NCI-H2196 (cell line): ENCODE results near the gene SH3PXD2A.
A peak's percentile ranks its signal among the peaks of the same experiment; 100 is the strongest.

Source experiments
- DNase-seq: peaks from one replicate; lab custom pipeline; 2025; ENCODE audit not compliant: unreplicated experiment; lab: John Stamatoyannopoulos, UW

The SH3PXD2A gene

DNA sequence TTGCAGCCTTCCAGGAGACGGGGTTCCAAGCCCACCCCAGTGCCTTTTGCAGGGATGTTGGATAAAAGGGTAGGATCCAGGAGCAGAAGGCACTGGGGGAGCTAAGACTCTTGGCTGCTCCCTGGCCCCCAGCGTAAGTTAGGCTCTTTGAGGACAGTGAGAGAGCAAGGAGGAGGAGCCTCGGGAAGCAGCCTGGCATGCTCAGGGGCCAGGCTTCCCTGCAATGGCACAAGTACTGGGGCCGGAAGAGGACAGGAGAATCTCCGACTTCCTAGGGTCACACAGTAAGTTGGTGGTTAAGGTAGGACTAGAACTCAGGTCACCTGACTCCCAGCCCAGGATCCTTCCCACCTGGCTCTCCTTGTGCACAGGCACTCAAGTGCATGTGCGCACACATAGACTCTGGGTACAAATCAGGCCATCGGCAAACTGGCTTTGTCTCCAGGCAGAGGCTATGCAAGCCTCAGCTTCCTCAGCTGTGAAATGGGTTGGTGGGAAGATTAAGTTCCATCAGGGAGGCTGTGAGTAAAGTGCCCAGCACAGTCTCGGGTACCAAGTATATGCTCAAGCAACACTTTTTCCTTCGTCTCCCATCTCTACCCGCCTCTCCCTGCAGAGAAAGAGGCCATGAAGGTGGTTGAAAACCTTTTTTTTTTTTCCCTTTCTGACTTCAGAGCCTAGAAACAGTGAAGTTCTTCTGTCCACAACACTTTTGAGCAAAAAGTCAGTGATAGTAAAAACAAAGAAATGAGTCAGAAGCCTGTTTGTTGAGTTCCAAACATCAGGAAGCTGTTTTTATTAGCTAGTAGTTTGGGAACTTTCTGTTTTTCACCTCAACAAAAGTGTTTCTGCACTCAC is 282.8 kb downstream of the SH3PXD2A start:
- DNase-seq = no peak

DNA sequence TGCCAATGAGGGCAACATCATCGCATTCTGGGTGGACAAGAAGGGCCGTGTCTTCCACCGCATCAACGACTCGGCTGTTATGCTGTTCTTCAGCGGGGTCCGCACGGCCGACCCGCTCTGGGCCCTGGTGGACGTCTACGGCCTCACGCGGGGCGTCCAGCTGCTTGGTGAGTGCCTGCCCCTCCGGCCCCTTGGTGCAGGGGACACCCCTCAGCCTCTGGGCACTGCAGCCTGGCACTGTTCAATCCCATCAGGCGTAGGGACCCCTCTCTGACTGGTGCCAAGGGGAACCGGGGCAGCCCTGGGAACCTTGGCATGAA is 283.8 kb downstream of the SH3PXD2A start:
- DNase-seq = no peak

DNA sequence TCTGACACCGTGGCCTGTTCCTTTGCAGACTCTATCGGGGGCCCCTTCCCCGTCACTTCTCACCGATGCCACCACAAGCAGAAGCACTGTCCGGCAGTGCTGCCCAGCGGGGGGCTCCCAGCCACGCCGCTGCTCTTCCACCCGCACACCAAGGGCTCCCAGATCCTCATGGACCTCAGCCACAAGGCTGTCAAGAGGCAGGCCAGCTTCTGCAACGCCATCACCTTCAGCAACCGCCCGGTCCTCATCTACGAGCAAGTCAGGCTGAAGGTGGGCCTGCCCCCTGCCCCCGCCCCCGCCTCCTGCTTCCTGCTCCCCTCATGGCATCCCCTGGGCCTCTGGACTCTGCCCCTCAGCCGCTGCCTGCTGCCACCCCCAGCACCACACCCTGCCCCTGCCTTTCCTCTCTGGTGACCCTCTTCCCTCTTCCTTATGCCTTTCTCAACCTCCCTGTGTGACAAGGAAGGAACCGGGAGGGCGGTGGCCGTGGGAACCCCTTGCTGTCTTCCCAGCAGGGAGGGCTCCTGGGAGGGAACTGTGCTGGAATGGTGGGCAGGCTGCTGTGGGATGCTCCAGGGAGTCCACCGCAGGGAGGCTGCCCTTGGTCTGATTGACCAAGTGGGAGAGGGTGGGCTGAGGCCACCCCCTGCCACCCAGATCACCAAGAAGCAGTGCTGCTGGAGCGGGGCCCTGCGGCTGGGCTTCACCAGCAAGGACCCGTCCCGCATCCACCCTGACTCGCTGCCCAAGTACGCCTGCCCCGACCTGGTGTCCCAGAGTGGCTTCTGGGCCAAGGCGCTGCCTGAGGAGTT is 284.3 kb downstream of the SH3PXD2A start:
- DNase-seq = no peak

DNA sequence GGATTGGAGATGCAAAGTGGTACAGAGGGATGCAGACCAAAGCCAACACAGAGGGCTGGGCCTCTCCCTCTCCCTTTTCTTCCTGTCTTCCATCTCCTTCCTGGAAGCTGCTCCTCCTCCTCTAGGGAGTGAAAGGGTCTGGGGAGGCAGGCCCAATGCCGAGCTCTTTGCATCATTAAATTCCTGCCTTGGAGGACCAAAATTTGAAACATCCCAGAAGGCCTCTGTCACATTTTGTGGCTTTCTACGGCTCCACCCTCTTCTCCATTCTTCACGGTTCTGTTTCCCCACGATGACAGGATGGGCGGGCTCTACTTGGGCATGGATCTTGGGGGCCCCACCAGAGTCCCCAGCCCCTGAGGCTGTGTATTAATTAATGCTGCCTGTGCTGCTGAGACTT is 285.5 kb downstream of the SH3PXD2A start:
- DNase-seq = no peak

DNA sequence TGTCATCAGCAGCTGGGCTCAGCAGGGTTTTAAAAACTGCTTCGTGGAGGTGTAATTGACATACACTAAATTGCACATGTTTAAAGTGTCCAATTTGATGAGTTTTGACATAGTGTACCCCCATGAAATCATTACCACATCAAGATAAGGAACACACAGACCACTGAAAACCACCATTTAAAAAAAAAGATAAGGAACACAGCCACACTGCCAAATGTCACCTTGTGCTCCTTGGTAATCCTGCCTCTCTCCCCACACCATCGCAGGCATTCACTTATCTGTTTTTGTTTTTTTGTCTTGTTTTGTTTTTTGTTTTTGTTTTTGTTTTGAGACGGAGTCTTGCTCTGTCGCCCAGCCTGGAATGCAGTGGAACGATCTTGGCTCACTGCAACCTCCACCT is 286.9 kb downstream of the SH3PXD2A start:
- DNase-seq = no peak

DNA sequence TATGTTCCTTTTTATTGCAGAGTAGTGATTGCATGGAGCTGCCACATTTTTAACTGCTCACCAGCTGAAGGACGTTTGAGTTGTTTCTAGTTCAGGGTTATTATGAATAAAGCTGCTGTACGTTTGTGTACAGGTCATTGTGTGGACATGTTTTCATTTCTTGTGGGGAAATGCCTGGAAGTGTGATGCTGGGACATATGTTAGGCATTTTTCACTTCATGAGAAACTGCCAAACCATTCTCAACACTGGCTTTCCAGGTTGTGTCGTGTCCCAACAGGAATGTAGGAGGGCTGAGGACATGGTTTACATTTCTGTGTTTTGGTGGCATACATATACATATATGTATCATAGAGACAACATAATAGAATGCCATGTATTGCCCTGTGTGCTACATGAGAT is 288.8 kb downstream of the SH3PXD2A start:
- no peak for DNase-seq

DNA sequence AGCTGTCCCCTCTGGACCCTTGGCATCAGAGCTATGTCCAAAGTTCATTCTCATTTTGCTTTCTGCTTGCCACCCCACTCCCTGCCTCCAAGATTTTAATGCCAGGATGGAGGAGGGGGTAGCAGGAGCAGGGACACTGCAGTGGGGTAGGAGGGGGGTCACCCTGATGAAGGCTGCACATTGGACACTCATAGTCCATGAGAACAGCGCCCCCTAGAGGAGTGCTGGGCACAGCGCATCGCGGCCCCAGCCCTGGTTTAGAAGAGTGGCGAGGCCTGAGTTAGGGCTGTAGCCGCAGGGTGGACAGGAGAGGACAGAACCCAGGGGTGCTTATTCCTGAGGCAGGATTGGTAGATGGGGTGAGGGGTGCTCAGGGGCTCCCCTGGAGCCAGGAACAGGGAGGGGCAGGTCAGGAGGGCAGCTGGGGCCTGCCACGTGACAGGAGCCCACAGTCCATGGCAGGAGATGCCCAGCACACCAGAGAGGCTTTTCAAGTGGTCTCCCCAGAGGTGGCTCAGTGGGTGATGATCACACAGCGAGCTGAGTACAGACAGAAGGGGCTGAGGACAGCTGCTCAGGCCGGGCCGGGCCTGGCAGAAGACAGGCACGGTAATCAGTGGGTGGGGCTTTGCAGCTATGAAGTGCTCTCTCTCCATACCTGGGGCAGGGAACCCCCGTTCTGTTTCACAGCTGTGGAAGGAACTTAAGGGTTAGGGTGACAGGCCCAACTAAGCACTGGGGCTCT is 290.4 kb downstream of the SH3PXD2A start:
- peak; percentile 18 for DNase-seq

DNA sequence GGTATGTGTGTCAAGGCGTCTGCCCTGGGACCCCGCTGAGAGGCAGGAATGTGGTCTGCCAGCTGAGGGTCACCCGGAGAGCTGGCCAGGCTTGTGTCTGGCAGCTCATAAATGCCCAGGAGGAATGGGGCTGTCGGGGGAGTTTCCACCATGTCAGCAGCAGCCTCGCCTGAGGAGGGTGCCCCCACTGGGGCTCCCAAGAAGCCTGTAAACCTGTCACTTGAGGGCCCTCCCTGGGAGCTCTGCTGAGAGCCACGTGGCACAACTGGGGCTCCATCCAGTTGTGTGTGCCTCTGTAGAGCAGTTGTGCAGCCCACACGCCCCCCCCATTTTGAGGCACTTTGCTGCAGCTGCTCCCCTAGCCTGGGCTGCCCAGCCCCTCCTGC is 291.3 kb downstream of the SH3PXD2A start:
- DNase-seq = no peak

DNA sequence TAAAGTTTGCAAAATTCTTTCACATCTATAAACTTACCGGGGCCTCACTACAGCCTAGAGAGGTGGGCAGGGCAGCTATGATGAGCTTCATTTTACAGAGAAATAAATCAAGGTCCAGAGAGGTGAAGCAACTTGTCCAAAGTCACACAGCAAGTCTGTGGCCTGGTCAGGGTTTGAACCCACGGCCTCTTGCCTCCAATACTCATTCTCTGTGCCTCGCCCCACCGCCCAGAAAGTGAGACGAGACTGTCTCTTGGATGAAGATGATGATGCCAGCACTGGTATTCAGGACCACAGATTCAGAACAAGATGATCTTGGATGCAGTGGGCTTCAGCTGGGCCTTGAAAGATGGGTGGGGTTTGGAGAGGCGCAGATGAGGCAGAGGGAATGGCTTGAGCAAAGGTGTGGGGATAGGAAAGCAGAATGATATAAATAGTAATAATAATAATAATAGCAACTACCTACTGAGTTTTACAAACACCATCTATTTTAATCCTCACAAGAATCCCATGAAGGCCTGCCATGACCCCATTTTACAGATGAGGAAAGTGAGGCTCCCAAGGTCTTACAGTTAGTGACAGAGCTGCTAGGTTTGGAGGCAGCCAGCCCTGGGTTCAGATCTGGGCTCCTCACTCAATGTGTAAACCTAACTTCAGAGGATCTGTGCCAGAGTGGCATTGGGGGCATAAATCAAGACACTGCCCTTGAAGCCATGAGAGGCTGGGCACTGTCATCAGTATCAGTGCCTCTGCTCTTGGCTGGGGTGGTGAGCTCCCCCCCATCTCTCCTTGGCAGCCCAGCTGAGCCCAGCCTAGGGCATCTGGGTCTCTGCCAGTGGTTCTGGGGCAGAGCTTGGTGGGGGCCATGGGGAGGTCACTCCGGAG is 291.9 kb downstream of the SH3PXD2A start:
- DNase-seq = no peak

DNA sequence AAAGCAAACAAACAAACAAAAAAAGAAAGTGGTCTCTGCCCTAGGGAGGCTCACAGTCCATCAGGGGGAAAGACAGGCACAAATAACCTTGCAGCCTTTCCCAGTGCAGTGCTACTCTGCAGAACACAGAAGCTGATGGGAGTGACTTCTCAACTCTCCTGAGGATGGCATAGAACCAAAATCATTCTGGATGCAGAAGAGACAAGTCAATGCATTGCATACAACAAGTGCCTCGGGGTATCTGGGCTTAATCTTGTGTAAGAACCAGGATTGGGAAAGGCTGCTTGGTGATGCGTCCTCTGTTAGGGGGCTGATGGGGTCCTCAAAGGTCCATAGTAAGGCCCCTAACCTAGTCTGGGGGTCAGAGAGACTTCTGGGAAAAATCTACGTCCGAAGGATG is 293.0 kb downstream of the SH3PXD2A start:
- no peak for DNase-seq

DNA sequence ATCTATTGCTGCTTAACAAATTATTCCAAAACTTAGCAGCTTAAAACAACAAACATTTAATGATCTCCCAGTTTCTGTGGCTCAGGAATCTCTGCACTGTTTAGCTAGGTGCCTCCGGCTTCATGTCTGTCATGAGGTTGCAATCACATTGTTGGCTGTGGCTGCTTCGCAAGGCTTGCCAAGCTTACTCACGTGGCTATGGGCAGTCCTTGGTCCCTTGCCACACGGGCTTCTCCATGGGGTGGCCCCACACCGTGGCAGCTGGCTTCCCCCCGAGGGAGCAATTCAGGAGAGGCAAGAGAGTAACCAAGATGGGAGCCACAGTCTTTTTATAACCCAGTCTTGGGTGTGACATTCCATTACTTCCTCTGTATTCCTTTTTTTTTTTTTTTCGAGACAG is 294.5 kb downstream of the SH3PXD2A start:
- DNase-seq = no peak

DNA sequence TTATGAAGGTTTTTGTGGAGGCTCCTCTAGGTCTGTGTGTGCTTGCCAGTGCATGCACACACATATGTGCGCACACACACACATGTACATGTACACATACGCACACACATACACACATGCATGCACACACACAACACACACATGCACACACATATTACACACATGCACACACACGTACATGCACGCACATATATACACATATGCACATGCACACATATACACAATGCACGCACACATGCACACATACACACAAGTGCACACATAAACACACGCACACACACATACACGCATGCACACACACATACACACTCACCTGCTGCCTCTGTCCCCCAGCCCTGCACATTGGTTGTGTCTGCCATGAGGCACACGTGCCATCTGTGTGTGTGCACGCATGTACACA is 295.6 kb downstream of the SH3PXD2A start:
- DNase-seq = no peak

DNA sequence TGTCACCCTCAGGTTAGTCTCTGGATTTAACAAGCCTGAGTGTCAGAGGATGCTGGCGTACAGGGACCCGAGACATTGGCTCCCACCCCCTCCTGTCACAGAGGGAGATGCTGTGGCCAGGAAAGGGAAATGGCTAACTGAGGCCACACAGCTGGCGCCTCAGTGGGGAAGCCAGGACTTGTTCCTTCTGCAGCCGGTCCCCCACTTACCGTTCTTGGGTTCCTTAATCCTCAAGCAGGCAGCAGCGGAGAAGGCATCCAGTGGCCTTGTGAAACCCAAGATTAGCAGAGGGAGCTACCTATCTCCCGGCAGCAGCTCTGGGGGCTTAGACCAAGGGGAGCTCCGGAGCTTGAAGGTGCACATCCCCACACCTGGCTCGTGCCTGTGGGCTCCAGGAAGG is 296.5 kb downstream of the SH3PXD2A start:
- no peak for DNase-seq

DNA sequence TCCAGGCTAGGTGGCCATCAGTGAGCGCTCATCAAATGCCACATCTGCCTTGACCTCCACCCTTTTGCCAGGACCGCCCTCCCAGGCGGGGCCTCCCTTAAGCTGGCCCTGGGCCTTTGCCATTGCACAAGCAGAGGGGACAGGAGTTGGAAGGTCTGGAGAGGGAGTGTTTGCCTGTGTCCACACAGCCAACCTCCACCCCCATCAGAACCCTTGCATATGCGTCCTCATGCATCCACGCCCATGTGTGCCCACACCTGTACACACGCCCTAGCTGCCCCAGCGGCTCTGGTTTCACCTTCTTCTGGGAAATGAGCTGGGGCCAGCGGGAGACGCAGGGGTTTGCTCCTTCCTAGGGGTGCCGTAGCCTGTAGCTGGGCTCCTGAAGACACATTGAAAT is 297.9 kb downstream of the SH3PXD2A start:
- DNase-seq = no peak

DNA sequence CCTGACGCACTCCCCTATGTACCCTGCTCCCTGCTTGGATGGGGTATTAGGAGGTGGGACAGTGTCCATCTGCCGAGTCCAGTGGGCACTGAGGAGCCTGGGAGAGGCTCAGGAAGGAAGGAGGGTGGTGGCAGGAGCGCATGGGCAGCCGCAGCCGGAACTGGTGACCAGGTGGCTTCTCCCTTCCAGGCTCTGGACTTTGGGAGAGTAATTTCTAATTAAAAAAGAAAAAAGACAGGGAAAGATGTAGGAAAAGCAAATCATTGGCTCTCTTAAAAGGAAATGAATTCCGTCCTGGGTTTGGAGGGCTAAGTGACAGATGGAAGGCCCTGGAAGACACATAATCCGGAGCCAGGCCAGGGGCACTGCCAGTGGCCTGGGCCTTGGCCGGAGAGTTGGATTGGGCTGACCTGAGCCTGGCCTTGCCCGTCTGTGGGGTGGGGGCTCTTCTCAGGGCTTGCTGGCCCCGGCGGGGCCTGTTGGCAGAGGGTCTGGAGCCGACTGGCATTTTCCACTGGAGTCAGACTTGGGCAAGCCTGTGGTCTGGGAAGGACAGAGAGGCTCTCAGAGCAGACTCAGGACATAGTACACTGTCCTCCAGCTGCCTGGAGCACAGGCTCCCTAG is 298.9 kb downstream of the SH3PXD2A start:
- no peak for DNase-seq

DNA sequence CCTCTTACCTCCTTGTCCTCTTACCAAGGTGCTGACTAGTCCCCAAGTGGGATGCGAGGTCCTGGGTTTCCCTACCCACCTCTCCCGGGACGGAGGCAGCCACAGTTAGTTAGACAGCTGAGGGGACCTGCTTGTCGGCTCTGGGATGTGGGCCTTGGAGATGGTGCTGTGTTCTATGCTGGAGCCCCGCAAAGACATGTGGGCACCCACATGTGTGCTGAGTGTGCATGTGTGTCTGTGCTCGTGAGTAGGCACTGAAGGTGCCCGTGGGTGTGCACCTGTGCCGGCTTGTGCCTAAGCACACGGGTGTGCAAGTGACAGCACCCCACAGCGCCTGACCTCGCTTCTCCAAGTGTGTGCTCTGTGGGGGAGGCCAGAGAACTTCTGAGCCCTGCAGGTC is 299.7 kb downstream of the SH3PXD2A start:
- no peak for DNase-seq

DNA sequence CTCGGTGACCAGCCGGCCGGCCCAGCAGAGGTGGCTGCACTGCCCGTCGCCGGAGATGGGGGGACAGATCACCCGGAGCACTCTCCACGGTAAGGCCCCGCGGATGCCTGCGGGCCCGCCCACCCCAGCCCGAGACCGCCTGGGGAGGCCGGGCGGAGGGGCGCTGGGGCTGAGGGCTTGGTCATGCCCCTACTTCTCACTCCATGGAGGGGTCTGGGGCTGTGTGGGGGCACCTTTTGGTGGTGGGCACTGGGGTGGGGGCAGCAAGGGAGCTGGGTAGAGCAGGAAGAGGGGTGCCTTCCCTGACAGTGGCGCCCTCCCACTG is 300.1 kb downstream of the SH3PXD2A start:
- no peak for DNase-seq

DNA sequence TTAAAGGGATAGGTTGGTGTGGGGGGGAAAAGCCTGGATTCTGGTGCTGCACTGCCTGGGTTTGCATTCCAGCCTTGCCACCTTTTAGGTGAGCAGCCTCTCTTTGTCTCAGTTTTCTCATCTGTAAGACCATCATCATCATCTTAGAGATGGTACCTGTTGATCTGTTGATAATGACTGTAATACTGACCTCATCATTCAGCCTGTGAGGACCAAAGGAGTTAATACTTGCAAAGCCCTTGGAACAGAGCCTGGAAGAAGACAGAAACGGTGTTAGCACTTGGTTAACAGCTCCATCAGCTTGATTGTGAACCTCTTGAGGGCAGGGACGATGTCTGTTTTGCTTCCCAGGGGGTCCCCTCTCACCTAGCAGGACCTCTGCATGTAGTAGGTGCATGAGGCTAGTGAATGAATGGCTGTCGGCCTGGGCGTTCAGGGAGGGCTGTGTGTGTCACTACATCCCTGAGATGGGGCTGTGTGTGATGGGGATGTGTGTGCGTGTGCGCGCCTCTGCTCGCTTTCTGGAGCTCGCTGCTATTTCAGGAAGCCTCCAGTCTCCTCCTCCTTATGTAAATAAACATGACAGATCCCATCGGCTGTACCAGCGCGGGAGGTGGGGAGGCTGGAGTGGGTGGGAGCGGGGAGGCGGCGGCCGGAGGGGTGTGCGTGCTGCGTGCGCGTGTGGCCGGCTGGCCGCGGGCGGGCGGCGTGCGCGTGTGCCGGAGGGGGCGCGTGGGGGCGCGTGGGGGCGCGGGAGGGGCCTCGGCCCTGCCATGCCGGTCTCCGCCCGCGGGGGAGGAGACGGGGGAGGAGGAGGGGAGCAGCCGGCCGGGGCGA is 300.7 kb downstream of the SH3PXD2A start:
- peak; percentile 46 for DNase-seq

DNA sequence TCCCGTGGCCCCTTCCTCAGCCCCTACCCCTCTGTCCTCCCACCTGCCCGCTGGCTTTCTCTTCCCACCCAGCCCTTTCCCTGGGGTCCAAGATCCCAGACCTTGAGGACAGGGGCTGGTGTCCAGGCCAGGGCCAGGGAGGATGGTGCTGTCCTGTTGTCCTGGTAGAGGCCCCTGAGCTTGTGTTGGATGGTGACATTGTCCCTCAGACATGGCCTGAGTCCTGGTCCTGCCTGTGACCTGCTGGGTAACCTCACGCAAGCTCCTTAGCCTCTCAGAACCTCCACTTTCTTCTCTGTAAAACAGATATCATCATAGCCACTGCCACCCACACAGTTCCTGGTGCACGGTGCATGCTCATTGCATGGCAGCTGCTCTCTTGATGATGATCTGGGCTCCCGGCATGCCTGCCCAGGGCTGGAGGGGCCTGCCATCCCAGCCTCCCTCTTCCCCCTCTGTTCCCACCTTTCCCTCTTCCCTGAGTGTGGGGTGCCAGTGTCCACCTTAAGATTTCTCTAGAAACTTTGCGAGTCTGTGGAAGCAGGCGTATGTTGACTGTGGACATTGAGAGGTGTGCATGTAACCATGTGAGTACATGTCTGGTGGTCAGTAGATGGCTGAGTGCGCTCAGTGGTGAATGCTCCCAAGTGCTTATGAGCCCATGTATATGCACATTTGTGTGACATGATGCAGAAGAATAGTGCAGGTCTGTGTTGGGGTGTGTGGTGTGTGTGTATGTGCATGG is 301.5 kb downstream of the SH3PXD2A start:
- no peak for DNase-seq
